Esophagus muscularis mucosa (tissue), 4 donors: Measurements from ENCODE around the gene CCDC32. TPM values are rescaled to one million over a fixed set of nuclear protein-coding genes. Genes with fewer than 3 reads are reported as not detected.

ENCODE experiments used
- DNase-seq: peaks from one replicate; pipeline ENCODE4 v3.0.0-alpha.2; 2017; ENCODE audit errors: extremely low spot score
- H3K27ac ChIP-seq, 4 donors: fragments of 200-600 bp; sonication (generic); replicated peaks in 1 of 4; 1 replicate in 3 of 4; 2 replicates in 1 of 4; pipeline ENCODE4 v1.5.1; 2016 to 2019; ENCODE audit warnings: mild to moderate bottlenecking in 1 of 4
- H3K27me3 ChIP-seq, 4 donors: fragments of 200-600 bp; sonication (generic); one replicate each; pipeline versions ENCODE4 v1.5.1 to v1.6.0; 2016 to 2019
- H3K36me3 ChIP-seq, 4 donors: fragments of 200-600 bp; sonication (generic); one replicate each; pipeline ENCODE4 v1.5.1; 2016 to 2019
- H3K4me1 ChIP-seq, 4 donors: fragments of 200-600 bp; sonication (generic); one replicate each; pipeline ENCODE4 v1.5.1; 2016 to 2019
- H3K4me3 ChIP-seq, 4 donors: fragments of 200-600 bp; sonication (generic); 1 replicate in 2 of 4; 2 replicates in 2 of 4; pipeline ENCODE4 v1.5.1; 2016 to 2019; ENCODE audit warnings: mild to moderate bottlenecking in 4 of 4, moderate library complexity in 1 of 4
- H3K9me3 ChIP-seq, 4 donors: fragments of 200-600 bp; sonication (generic); 1 replicate in 3 of 4; 2 replicates in 1 of 4; pipeline ENCODE4 v1.5.1; 2016 to 2019
- CTCF ChIP-seq, 3 experiments: fragments of 200-600 bp in 2 of 3; fragments of 450-650 bp in 1 of 3; sonication (generic) in 2 of 3; IDR thresholded peaks; one replicate each; pipeline ENCODE4 v1.5.1; 2017 to 2019; ENCODE audit warnings: antibody characterized with exemption in 3 of 3, mild to moderate bottlenecking in 2 of 3, moderate library complexity in 1 of 3
- EP300 ChIP-seq: sonication (generic); formaldehyde crosslinking; IDR thresholded peaks from one replicate; pipeline ENCODE4 v1.6.1; 2017; ENCODE audit warnings: antibody characterized with exemption
- POLR2A ChIP-seq: fragments of 450-650 bp; IDR thresholded peaks from one replicate; pipeline ENCODE4 v1.6.1; 2017; ENCODE audit warnings: antibody characterized with exemption, moderate library complexity, mild to moderate bottlenecking, low read depth
- POLR2AphosphoS5 ChIP-seq, 2 donors: sonication (generic); formaldehyde crosslinking; IDR thresholded peaks; one replicate each; pipeline ENCODE4 v1.6.1; 2017; ENCODE audit warnings: antibody characterized with exemption in 2 of 2
- WGBS: methylation state at CpG from one replicate; pipeline ENCODE4 v1.1.5; 2018; 5-methylcytosine and 5-hydroxymethylcytosine counted together
- intact Hi-C: fragments of 100-400 bp; cut with DNase I; formaldehyde crosslinking; loops from one replicate; pipeline ENCODE4 v1.15.1; 2023
- total RNA-seq, 4 donors: library from RNA; depleted of rRNA; stranded (reverse); fragments of >200 nt; gene quantifications; one replicate each; pipeline versions ENCODE4 v1.1.0 to v1.2.1, GENCODE V29; 2016

CCDC32 gene
- total RNA-seq, 4 donors from 2014 or later = 24.9 to 38.3 (median 36.0) TPM

- TF ChIP-seq POLR2A (no peak), EP300 (no peak), CTCF (IDR thresholded peaks at IDR 0.05) (no peak), POLR2AphosphoS5 (IDR thresholded peaks at IDR 0.05) (no peak)
- Histone ChIP-seq H3K27me3 (no peaks in the 10 kb centered on the region), H3K27ac (no peak overlapping the region), H3K4me1 (peaks cover 0 to 6% (median 0%) of the 10 kb centered on the region in 4 donors), H3K36me3 (peaks cover 0 to 19% (median 0%) of the 10 kb centered on the region in 4 donors), H3K9me3 (no peaks in the 10 kb centered on the region), H3K4me3 (no peak overlapping the region)
- WGBS = 74% methylated on average over 5 of the region's 5 CpGs
- DNase-seq = no peak
- intact Hi-C loops = no loop called here
Observed at GRCh38 chr15:40534371-40534770, 30.5 kb downstream of the CCDC32 start.

GRCh38 chr15:40533763-40534364 lies 31.0 kb downstream of the CCDC32 start:
- TF ChIP-seq EP300 (no peak), CTCF (IDR thresholded peaks at IDR 0.05) (no peak), POLR2AphosphoS5 (IDR thresholded peaks at IDR 0.05) (no peak), POLR2A (no peak)
- intact Hi-C loops = no loop called here
- no peak for DNase-seq
- no peak overlapping the region for H3K4me3 ChIP-seq
- H3K36me3 ChIP-seq = peaks cover 0 to 17% (median 0%) of the 10 kb centered on the region in 4 donors
- no peaks in the 10 kb centered on the region for H3K27me3 ChIP-seq
- no peaks in the 10 kb centered on the region for H3K9me3 ChIP-seq
- WGBS = 80% methylated on average over 4 of the region's 4 CpGs
- peaks cover 0 to 6% (median 0%) of the 10 kb centered on the region in 4 donors for H3K4me1 ChIP-seq
- no peak overlapping the region for H3K27ac ChIP-seq

- DNase-seq = no peak
- no peak overlapping the region for H3K4me3 ChIP-seq
- no peaks in the 10 kb centered on the region for H3K27me3 ChIP-seq
- intact Hi-C loops = no loop called here
- TF ChIP-seq CTCF (IDR thresholded peaks at IDR 0.05) (no peak), POLR2A (no peak), POLR2AphosphoS5 (IDR thresholded peaks at IDR 0.05) (no peak), EP300 (no peak)
- WGBS = 86% methylated on average over 6 of the region's 6 CpGs
- no peaks in the 10 kb centered on the region for H3K4me1 ChIP-seq
- no peak overlapping the region for H3K27ac ChIP-seq
- H3K9me3 ChIP-seq = no peaks in the 10 kb centered on the region
- H3K36me3 ChIP-seq = no peaks in the 10 kb centered on the region
Observed at GRCh38 chr15:40528801-40529200, 36.0 kb downstream of the CCDC32 start.

- no peaks in the 10 kb centered on the region for H3K27me3 ChIP-seq
- no peaks in the 10 kb centered on the region for H3K9me3 ChIP-seq
- H3K4me1 ChIP-seq = no peaks in the 10 kb centered on the region
- TF ChIP-seq CTCF (IDR thresholded peaks at IDR 0.05) (no peak), POLR2A (no peak), POLR2AphosphoS5 (IDR thresholded peaks at IDR 0.05) (no peak), EP300 (no peak)
- H3K36me3 ChIP-seq = no peaks in the 10 kb centered on the region
- H3K27ac ChIP-seq = no peak overlapping the region
- no peak overlapping the region for H3K4me3 ChIP-seq
- intact Hi-C loops = no loop called here
- DNase-seq = no peak
- WGBS = 93% methylated on average over 3 of the region's 3 CpGs
Observed at GRCh38 chr15:40525855-40526254, 39.0 kb downstream of the CCDC32 start.

- Histone ChIP-seq H3K9me3 (no peaks in the 10 kb centered on the region), H3K27ac (no peak overlapping the region), H3K36me3 (no peaks in the 10 kb centered on the region), H3K4me1 (peaks cover 0 to 2% (median 0%) of the 10 kb centered on the region in 4 donors), H3K4me3 (no peak overlapping the region), H3K27me3 (no peaks in the 10 kb centered on the region)
- TF ChIP-seq CTCF (IDR thresholded peaks at IDR 0.05) (no peak), POLR2A (no peak), POLR2AphosphoS5 (IDR thresholded peaks at IDR 0.05) (no peak)
- intact Hi-C loops = loop anchor here (5.0 kb wide), 1 partner anchor 39 kb away; no protein-coding TSS in a partner anchor
- DNase-seq = no peak
Observed at GRCh38 chr15:40523611-40524010, 41.2 kb downstream of the CCDC32 start.
